GM19397 (cell line): ENCODE data around the gene RXFP1.

Source experiments
- ATAC-seq: cut with Tn5 transposase; IDR thresholded peaks from one replicate; pipeline ENCODE4 v1.9.1; 2021; ENCODE audit warnings: mild to moderate bottlenecking, moderate library complexity; ENCODE audit not compliant: unreplicated experiment

RXFP1 gene

GRCh38 chr4:158669310-158669709 lies 147.6 kb downstream of the RXFP1 start:
- no peak for ATAC-seq

- peak; percentile 27 for ATAC-seq
Observed at GRCh38 chr4:158670975-158671664, 149.4 kb downstream of the RXFP1 start.

GRCh38 chr4:158671665-158671914 lies 149.9 kb downstream of the RXFP1 start, which contains the start of gene C4orf46:
C4orf46 (minus strand) TSS chr4:158671887; CDS start chr4:158671801, 86 bp downstream.
- no peak for ATAC-seq

GRCh38 chr4:158671915-158672806 lies 150.5 kb downstream of the RXFP1 start, which contains the start of gene ETFDH:
ETFDH (plus strand) TSS chr4:158672296; CDS start chr4:158672457, 161 bp downstream.
- peak; percentile 81 for ATAC-seq

GRCh38 chr4:158673633-158674032 lies 152.0 kb downstream of the RXFP1 start:
- ATAC-seq: no peak

- ATAC-seq: no peak
Observed at GRCh38 chr4:158676076-158676475, 154.4 kb downstream of the RXFP1 start.

- no peak for ATAC-seq
Observed at GRCh38 chr4:158678767-158679166, 157.1 kb downstream of the RXFP1 start.

GRCh38 chr4:158681629-158682028 lies 159.9 kb downstream of the RXFP1 start:
- no peak for ATAC-seq

GRCh38 chr4:158682066-158682465 lies 160.4 kb downstream of the RXFP1 start:
- no peak for ATAC-seq

- ATAC-seq: no peak
Observed at GRCh38 chr4:158688813-158689212, 167.1 kb downstream of the RXFP1 start.
